Testis (tissue), 2 donors: Measurements from ENCODE around the gene DENND4B.

Experiments
- POLR2A ChIP-seq: fragments of 450-650 bp; IDR thresholded peaks from one replicate; pipeline ENCODE4 v1.6.1; 2017; ENCODE audit warnings: antibody characterized with exemption, mild to moderate bottlenecking, moderate library complexity
- TF ChIP-seq, protein P1 (sequence below), 3 experiments: fragments of 450-650 bp in 2 of 3; fragments of 200-600 bp in 1 of 3; sonication (generic) in 1 of 3; IDR thresholded peaks; one replicate each; pipeline ENCODE4 v1.5.1; 2016 to 2019; ENCODE audit warnings: antibody characterized with exemption in 3 of 3, mild to moderate bottlenecking in 2 of 3, moderate library complexity in 1 of 3

DNA sequence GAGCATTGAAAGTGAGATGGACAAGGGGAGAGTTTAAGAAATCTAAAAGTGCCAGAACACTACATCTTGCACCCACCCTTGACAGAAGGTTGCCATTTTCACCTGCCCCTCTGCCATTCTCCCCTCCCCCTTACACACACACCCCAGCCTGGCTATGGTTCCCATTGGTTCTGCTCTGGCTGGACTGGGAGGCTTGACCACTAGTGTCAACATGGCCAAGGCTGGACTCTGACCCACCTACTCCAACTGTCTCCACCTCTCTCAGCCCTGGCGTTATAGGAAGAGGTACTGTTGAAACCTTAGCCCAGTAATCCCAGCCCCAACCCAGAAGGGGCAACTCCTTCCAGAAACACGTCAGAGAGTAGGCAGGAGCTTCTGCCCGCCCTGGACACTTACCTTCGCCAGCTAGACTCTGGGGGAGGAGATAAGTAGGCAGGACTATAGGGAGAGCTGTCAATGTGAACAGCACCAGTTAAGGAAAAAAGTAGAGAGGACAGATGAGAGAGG is 7.4 kb upstream of the DENND4B start:
- TF ChIP-seq, protein P1, sequence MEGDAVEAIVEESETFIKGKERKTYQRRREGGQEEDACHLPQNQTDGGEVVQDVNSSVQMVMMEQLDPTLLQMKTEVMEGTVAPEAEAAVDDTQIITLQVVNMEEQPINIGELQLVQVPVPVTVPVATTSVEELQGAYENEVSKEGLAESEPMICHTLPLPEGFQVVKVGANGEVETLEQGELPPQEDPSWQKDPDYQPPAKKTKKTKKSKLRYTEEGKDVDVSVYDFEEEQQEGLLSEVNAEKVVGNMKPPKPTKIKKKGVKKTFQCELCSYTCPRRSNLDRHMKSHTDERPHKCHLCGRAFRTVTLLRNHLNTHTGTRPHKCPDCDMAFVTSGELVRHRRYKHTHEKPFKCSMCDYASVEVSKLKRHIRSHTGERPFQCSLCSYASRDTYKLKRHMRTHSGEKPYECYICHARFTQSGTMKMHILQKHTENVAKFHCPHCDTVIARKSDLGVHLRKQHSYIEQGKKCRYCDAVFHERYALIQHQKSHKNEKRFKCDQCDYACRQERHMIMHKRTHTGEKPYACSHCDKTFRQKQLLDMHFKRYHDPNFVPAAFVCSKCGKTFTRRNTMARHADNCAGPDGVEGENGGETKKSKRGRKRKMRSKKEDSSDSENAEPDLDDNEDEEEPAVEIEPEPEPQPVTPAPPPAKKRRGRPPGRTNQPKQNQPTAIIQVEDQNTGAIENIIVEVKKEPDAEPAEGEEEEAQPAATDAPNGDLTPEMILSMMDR (IDR thresholded peaks at IDR 0.05), result no peak
- no peak for TF ChIP-seq POLR2A
